ENCODE results near the gene PRR23C.

DNA sequence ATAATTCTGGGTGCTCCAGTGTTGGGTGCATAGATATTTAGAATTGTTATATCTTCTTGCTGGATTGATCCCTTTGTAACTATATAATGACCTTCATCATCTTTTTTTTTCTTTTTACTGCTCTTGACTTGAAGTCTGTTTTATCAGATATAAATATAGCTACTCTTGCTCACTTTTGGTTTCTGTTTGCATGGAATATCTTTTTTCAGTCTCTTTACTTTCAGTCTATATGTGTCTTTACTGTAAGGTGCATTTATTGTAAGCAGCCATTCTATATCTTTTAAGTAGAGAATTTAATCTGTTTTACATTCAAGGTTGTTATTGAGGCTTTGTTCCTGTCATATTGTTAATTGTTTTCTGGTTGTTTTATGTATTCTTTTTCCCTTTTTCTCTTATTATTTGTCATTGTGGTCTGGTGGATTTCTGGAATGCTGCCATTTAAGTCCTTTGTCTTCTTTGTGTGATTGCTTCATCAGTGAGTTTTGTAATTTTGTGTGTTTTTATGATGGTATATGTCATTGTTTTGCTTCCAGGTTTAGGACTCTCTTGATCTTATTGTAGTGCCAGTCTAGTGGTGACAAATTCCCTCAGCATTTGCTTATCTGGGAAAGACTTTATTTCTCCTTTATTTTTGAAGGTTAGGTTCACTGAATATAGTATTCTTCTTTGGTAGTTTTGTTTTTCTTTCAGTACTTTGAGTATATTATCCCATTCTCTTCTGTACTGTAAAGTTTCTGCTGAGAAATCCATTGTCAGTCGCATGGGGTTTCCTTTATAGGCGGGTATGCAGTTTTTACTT, 8.3 kb upstream of the PRR23C start:
- TF ChIP-seq SPI1 (IDR thresholded peaks at IDR 0.05; ENCODE audit: borderline replicate concordance, low read depth) (no peak), POLR2AphosphoS5 (IDR thresholded peaks at IDR 0.05; ENCODE audit: low read depth) (no peak), GABPA (IDR thresholded peaks at IDR 0.05; ENCODE audit: low read depth) (no peak)
- TF ChIP-seq, protein P1, sequence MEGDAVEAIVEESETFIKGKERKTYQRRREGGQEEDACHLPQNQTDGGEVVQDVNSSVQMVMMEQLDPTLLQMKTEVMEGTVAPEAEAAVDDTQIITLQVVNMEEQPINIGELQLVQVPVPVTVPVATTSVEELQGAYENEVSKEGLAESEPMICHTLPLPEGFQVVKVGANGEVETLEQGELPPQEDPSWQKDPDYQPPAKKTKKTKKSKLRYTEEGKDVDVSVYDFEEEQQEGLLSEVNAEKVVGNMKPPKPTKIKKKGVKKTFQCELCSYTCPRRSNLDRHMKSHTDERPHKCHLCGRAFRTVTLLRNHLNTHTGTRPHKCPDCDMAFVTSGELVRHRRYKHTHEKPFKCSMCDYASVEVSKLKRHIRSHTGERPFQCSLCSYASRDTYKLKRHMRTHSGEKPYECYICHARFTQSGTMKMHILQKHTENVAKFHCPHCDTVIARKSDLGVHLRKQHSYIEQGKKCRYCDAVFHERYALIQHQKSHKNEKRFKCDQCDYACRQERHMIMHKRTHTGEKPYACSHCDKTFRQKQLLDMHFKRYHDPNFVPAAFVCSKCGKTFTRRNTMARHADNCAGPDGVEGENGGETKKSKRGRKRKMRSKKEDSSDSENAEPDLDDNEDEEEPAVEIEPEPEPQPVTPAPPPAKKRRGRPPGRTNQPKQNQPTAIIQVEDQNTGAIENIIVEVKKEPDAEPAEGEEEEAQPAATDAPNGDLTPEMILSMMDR (IDR thresholded peaks at IDR 0.05; ENCODE audit: insufficient read depth, low read length), result no peak
- TF ChIP-seq, protein P2, sequence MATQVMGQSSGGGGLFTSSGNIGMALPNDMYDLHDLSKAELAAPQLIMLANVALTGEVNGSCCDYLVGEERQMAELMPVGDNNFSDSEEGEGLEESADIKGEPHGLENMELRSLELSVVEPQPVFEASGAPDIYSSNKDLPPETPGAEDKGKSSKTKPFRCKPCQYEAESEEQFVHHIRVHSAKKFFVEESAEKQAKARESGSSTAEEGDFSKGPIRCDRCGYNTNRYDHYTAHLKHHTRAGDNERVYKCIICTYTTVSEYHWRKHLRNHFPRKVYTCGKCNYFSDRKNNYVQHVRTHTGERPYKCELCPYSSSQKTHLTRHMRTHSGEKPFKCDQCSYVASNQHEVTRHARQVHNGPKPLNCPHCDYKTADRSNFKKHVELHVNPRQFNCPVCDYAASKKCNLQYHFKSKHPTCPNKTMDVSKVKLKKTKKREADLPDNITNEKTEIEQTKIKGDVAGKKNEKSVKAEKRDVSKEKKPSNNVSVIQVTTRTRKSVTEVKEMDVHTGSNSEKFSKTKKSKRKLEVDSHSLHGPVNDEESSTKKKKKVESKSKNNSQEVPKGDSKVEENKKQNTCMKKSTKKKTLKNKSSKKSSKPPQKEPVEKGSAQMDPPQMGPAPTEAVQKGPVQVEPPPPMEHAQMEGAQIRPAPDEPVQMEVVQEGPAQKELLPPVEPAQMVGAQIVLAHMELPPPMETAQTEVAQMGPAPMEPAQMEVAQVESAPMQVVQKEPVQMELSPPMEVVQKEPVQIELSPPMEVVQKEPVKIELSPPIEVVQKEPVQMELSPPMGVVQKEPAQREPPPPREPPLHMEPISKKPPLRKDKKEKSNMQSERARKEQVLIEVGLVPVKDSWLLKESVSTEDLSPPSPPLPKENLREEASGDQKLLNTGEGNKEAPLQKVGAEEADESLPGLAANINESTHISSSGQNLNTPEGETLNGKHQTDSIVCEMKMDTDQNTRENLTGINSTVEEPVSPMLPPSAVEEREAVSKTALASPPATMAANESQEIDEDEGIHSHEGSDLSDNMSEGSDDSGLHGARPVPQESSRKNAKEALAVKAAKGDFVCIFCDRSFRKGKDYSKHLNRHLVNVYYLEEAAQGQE (IDR thresholded peaks at IDR 0.05; ENCODE audit: insufficient replicate concordance, low read depth), result no peak

All from HL-60 (cell line).